ENCODE results near the gene WNK2. TPM values are rescaled to one million over a fixed set of nuclear protein-coding genes. Genes with fewer than 3 reads are reported as not detected.

WNK2 gene
- total RNA-seq, 1 experiment from 2014 or later: 0.07 TPM

- ChIA-PET POLR2A (interaction anchor here (1.2 kb wide), 1 partner anchor 15 kb away, joined by 3 read pairs; the partner anchor contains the start of gene NINJ1), CTCF (interaction anchor here (0.6 kb wide), 1 partner anchor 149 kb away, joined by 3 read pairs; no protein-coding TSS in a partner anchor)
- no peak for DNase-seq (ENCODE audit: unreplicated experiment)
- H3K4me1 Mint-ChIP-seq (ENCODE audit: insufficient read depth, unreplicated experiment): peaks cover 8% of the 10 kb centered on the region
- intact Hi-C loops (cut with micrococcal nuclease): no loop called here
- BruUV-seq (replicated peaks): no TSS peak
- no peaks in the 10 kb centered on the region for H3K27me3 Mint-ChIP-seq (ENCODE audit: insufficient read depth, unreplicated experiment)
- no peak overlapping the region for H3K27ac Mint-ChIP-seq (ENCODE audit: low read depth, unreplicated experiment)
- H3K9me3 Mint-ChIP-seq (ENCODE audit: unreplicated experiment): no peaks in the 10 kb centered on the region
- H3K4me3 Mint-ChIP-seq (ENCODE audit: unreplicated experiment): no peak overlapping the region
- no peak for TF ChIP-seq CTCF (IDR thresholded peaks at IDR 0.05; ENCODE audit: unreplicated experiment)
- no peaks in the 10 kb centered on the region for H3K36me3 Mint-ChIP-seq (ENCODE audit: insufficient read depth, unreplicated experiment)
Observed at GRCh38 chr9:93148721-93149120, 35.2 kb upstream of the WNK2 start.

GRCh38 chr9:93149361-93149760, 34.6 kb upstream of the WNK2 start:
- no peak for TF ChIP-seq CTCF (IDR thresholded peaks at IDR 0.05; ENCODE audit: unreplicated experiment)
- H3K36me3 Mint-ChIP-seq (ENCODE audit: insufficient read depth, unreplicated experiment): no peaks in the 10 kb centered on the region
- DNase-seq (ENCODE audit: unreplicated experiment): peak; percentile 16
- no peak overlapping the region for H3K4me3 Mint-ChIP-seq (ENCODE audit: unreplicated experiment)
- BruUV-seq (replicated peaks): no TSS peak
- ChIA-PET CTCF (interaction anchor here (1.8 kb wide), 1 partner anchor 40 kb away, joined by 8 read pairs; no protein-coding TSS in a partner anchor), POLR2A (interaction anchor here (1.2 to 1.3 kb wide), 2 partner anchors 9 to 15 kb away, joined by 3 to 4 read pairs; partner anchors contain the start of gene NINJ1)
- intact Hi-C loops (cut with micrococcal nuclease): no loop called here
- no peaks in the 10 kb centered on the region for H3K9me3 Mint-ChIP-seq (ENCODE audit: unreplicated experiment)
- H3K27ac Mint-ChIP-seq (ENCODE audit: low read depth, unreplicated experiment): no peak overlapping the region
- peaks cover 3% of the 10 kb centered on the region for H3K4me1 Mint-ChIP-seq (ENCODE audit: insufficient read depth, unreplicated experiment)
- H3K27me3 Mint-ChIP-seq (ENCODE audit: insufficient read depth, unreplicated experiment): no peaks in the 10 kb centered on the region

GRCh38 chr9:93151097-93151784, 32.7 kb upstream of the WNK2 start:
- CTCF ChIA-PET: interaction anchor here (0.6 to 1.8 kb wide), 4 partner anchors 15 to 42 kb away, joined by 3 to 8 read pairs (median 3); partner anchors contain the start of gene NINJ1
- H3K27me3 Mint-ChIP-seq (ENCODE audit: insufficient read depth, unreplicated experiment): no peaks in the 10 kb centered on the region
- BruUV-seq (replicated peaks): no TSS peak
- DNase-seq (ENCODE audit: unreplicated experiment): no peak
- no peaks in the 10 kb centered on the region for H3K4me1 Mint-ChIP-seq (ENCODE audit: insufficient read depth, unreplicated experiment)
- TF ChIP-seq CTCF (IDR thresholded peaks at IDR 0.05; ENCODE audit: unreplicated experiment): no peak
- intact Hi-C loops (cut with micrococcal nuclease): no loop called here
- H3K9me3 Mint-ChIP-seq (ENCODE audit: unreplicated experiment): no peaks in the 10 kb centered on the region
- no peak overlapping the region for H3K4me3 Mint-ChIP-seq (ENCODE audit: unreplicated experiment)
- H3K36me3 Mint-ChIP-seq (ENCODE audit: insufficient read depth, unreplicated experiment): no peaks in the 10 kb centered on the region
- H3K27ac Mint-ChIP-seq (ENCODE audit: low read depth, unreplicated experiment): no peak overlapping the region
- POLR2A ChIA-PET: no interaction called here

DNA sequence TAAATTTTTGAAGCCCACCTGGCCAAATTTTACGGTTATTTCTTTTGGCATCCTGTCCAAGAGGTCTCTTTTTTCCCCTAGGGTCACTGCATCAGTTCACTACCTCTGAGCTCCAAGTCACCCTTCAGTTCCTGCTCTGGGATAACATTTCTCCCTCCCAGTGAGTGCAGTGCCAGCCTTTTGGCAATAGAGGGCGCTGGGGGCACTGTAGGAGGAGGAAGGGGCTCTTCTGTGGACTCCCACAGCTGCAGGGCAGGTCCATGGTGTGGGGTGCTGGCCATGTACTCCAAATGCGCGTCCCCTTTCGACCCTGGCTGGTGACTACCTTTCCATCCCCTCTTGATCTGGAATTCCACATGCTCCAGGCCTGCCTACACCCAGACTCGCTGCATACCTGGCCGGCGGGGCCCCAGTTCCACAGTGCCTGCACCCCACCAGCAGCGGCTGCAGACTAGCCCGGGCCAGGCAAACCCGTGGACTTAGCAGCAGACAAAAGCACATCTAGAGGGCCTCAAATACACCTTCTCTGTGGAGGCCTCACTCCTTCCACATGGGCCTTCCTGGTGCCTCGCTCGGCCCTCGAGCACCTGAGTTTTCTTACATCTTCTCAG, 29.5 kb upstream of the WNK2 start:
- BruUV-seq (replicated peaks): no TSS peak
- ChIA-PET POLR2A (interaction anchor here (0.7 kb wide), 1 partner anchor 34 kb away, joined by 3 read pairs; no protein-coding TSS in a partner anchor), CTCF (interaction anchor here (0.6 to 1.8 kb wide), 11 partner anchors 8 to 804 kb away, joined by 3 to 10 read pairs (median 4); no protein-coding TSS in a partner anchor)
- intact Hi-C loops (cut with micrococcal nuclease): loop anchor here (1.0 kb wide), 1 partner anchor 45 kb away; no protein-coding TSS in a partner anchor
- Mint-ChIP-seq H3K27me3 (ENCODE audit: insufficient read depth, unreplicated experiment) (no peaks in the 10 kb centered on the region), H3K27ac (ENCODE audit: low read depth, unreplicated experiment) (no peak overlapping the region), H3K36me3 (ENCODE audit: insufficient read depth, unreplicated experiment) (no peaks in the 10 kb centered on the region), H3K4me1 (ENCODE audit: insufficient read depth, unreplicated experiment) (no peaks in the 10 kb centered on the region), H3K9me3 (ENCODE audit: unreplicated experiment) (no peaks in the 10 kb centered on the region), H3K4me3 (ENCODE audit: unreplicated experiment) (no peak overlapping the region)
- peak; percentile 62 for TF ChIP-seq CTCF (IDR thresholded peaks at IDR 0.05; ENCODE audit: unreplicated experiment)
- peak; percentile 54 for DNase-seq (ENCODE audit: unreplicated experiment)

Data from MCF 10A (cell line).